OCI-LY1 (cell line): ENCODE measurements around the gene TMEM218.

ENCODE experiments used
- EZH2 ChIP-seq: fragments of 200-600 bp; sonication (generic), shearing (Covaris generic); IDR thresholded peaks from 2 replicates; pipeline ENCODE4 v1.8.0; 2017; ENCODE audit warnings: borderline replicate concordance, mixed run types, mild to moderate bottlenecking, antibody characterized with exemption, low read length, moderate library complexity, mixed read lengths
- TF ChIP-seq, protein P1 (sequence below): fragments of 200-600 bp; sonication (generic), shearing (Covaris generic); IDR thresholded peaks from 2 replicates; pipeline ENCODE4 v1.5.1; 2017; ENCODE audit warnings: mild to moderate bottlenecking, antibody characterized with exemption, low read length, moderate library complexity, mixed read lengths

DNA sequence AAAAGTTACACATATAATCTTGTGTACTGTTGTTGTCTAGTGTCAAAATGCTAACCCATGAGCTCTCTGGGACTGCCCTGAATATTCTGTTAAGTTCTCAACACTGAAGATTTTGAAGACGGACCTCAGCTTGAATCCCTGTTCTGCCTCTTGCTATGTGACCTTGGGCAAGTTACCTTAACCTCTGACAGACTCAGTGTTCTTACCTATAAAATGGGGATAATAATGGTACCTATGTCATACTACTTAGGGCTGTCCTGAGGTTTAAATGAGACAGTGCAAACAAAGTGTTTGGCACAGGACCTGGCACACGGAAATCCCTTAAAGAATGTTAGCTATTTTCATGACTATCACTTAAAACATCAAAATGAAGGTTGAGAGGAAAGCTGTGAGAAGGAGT is 11.3 kb downstream of the TMEM218 start:
- TF ChIP-seq EZH2 = no peak
- TF ChIP-seq, protein P1, sequence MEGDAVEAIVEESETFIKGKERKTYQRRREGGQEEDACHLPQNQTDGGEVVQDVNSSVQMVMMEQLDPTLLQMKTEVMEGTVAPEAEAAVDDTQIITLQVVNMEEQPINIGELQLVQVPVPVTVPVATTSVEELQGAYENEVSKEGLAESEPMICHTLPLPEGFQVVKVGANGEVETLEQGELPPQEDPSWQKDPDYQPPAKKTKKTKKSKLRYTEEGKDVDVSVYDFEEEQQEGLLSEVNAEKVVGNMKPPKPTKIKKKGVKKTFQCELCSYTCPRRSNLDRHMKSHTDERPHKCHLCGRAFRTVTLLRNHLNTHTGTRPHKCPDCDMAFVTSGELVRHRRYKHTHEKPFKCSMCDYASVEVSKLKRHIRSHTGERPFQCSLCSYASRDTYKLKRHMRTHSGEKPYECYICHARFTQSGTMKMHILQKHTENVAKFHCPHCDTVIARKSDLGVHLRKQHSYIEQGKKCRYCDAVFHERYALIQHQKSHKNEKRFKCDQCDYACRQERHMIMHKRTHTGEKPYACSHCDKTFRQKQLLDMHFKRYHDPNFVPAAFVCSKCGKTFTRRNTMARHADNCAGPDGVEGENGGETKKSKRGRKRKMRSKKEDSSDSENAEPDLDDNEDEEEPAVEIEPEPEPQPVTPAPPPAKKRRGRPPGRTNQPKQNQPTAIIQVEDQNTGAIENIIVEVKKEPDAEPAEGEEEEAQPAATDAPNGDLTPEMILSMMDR = no peak
